HEK293 (cell line): ENCODE results near the gene S100A8.

Experiments
- CTCF ChIA-PET: fragments of 350-600 bp; formaldehyde crosslinking; extraction: SDS; loops from one replicate; lab custom pipeline; 2021; ENCODE audit warnings: antibody characterized with exemption; lab: Yijun Ruan, JAX
- POLR2A ChIA-PET: fragments of 300-600 bp; formaldehyde crosslinking; extraction: SDS; loops from one replicate; lab custom pipeline; 2020; ENCODE audit warnings: antibody characterized with exemption, inconsistent platforms; lab: Yijun Ruan, JAX
- H3K27ac ChIP-seq: fragments of 200-500 bp; sonication (Bioruptor generic); 2 replicates; pipeline ENCODE4 v1.5.1; 2014; ENCODE audit warnings: low read depth, low read length, control low read depth, inconsistent platforms; ENCODE audit errors: extremely low read depth
- H3K36me3 ChIP-seq, 2 experiments: fragments of 200-500 bp in 1 of 2; sonication (Bioruptor generic) in 1 of 2; 1 replicate in 1 of 2; 2 replicates in 1 of 2; pipeline ENCODE4 v1.5.1; 2014 to 2017; ENCODE audit warnings: inconsistent platforms in 2 of 2, low read length in 2 of 2; ENCODE audit not compliant: control insufficient read depth in 2 of 2, insufficient read depth in 1 of 2
- H3K4me1 ChIP-seq: fragments of 200-500 bp; sonication (Bioruptor generic); 2 replicates; pipeline ENCODE4 v1.5.1; 2014; ENCODE audit warnings: mild to moderate bottlenecking, low read length, inconsistent platforms; ENCODE audit not compliant: control insufficient read depth, insufficient read depth
- H3K4me3 ChIP-seq: 2 replicates; pipeline ENCODE4 v1.5.1; 2011; ENCODE audit warnings: low read depth, mild to moderate bottlenecking, control low read depth, low read length, moderate library complexity
- H3K9me3 ChIP-seq: fragments of 200-500 bp; sonication (Bioruptor generic); 2 replicates; pipeline ENCODE4 v1.5.1; 2014; ENCODE audit warnings: low read depth, low read length, inconsistent platforms; ENCODE audit not compliant: control insufficient read depth, insufficient read depth
- KLF7 ChIP-seq: fragments of 450-650 bp; formaldehyde crosslinking; IDR thresholded peaks from 2 replicates; pipeline ENCODE4 v1.5.1; 2016; ENCODE audit warnings: missing biosample characterization, missing genetic modification characterization, borderline replicate concordance
- PRDM10 ChIP-seq: fragments of 450-650 bp; formaldehyde crosslinking; IDR thresholded peaks from 2 replicates; pipeline ENCODE4 v1.5.1; 2016; ENCODE audit warnings: missing biosample characterization, missing genetic modification characterization
- SALL2 ChIP-seq: fragments of 450-650 bp; formaldehyde crosslinking; IDR thresholded peaks from 2 replicates; pipeline ENCODE4 v1.5.0; 2017; ENCODE audit warnings: missing biosample characterization, mild to moderate bottlenecking, missing genetic modification characterization, borderline replicate concordance
- YY2 ChIP-seq: fragments of 450-650 bp; formaldehyde crosslinking; IDR thresholded peaks from 2 replicates; pipeline ENCODE4 v1.5.1; 2016; ENCODE audit warnings: missing biosample characterization, missing genetic modification characterization
- ZBTB1 ChIP-seq: fragments of 450-650 bp; formaldehyde crosslinking; IDR thresholded peaks from 2 replicates; pipeline ENCODE4 v1.5.1; 2016; ENCODE audit warnings: missing biosample characterization, missing genetic modification characterization
- ZBTB11 ChIP-seq: fragments of 450-650 bp; formaldehyde crosslinking; conservative IDR thresholded peaks from 2 replicates; pipeline ENCODE4 v1.5.1; 2016; ENCODE audit warnings: low read depth, missing biosample characterization, missing genetic modification characterization
- ZBTB17 ChIP-seq: fragments of 450-650 bp; formaldehyde crosslinking; IDR thresholded peaks from 2 replicates; pipeline ENCODE4 v1.5.1; 2016; ENCODE audit warnings: missing biosample characterization, missing genetic modification characterization
- ZBTB21 ChIP-seq: fragments of 450-650 bp; formaldehyde crosslinking; IDR thresholded peaks from 2 replicates; pipeline ENCODE4 v1.5.1; 2017; ENCODE audit warnings: missing biosample characterization, missing genetic modification characterization
- ZFP41 ChIP-seq: fragments of 450-650 bp; formaldehyde crosslinking; IDR thresholded peaks from 2 replicates; pipeline ENCODE4 v1.5.1; 2016; ENCODE audit warnings: missing biosample characterization, missing genetic modification characterization, borderline replicate concordance
- ZIC2 ChIP-seq: fragments of 450-650 bp; formaldehyde crosslinking; IDR thresholded peaks from 2 replicates; pipeline ENCODE4 v1.5.1; 2016; ENCODE audit warnings: missing biosample characterization, missing genetic modification characterization
- ZNF221 ChIP-seq: fragments of 450-650 bp; formaldehyde crosslinking; IDR thresholded peaks from 2 replicates; pipeline ENCODE4 v1.5.1; 2017; ENCODE audit warnings: missing biosample characterization, missing genetic modification characterization, borderline replicate concordance
- ZNF510 ChIP-seq: fragments of 450-650 bp; formaldehyde crosslinking; IDR thresholded peaks from 2 replicates; pipeline ENCODE4 v1.5.1; 2018; ENCODE audit warnings: mild to moderate bottlenecking, missing genetic modification characterization, missing biosample characterization; ENCODE audit not compliant: insufficient replicate concordance
- ZNF514 ChIP-seq: fragments of 450-650 bp; formaldehyde crosslinking; IDR thresholded peaks from 2 replicates; pipeline ENCODE4 v1.5.1; 2016; ENCODE audit warnings: missing biosample characterization, missing genetic modification characterization
- ZNF518A ChIP-seq: fragments of 450-650 bp; formaldehyde crosslinking; conservative IDR thresholded peaks from 2 replicates; pipeline ENCODE4 v1.5.1; 2016; ENCODE audit warnings: low read depth, missing biosample characterization, missing genetic modification characterization
- ZNF530 ChIP-seq: fragments of 450-650 bp; formaldehyde crosslinking; IDR thresholded peaks from 2 replicates; pipeline ENCODE4 v1.5.1; 2016; ENCODE audit warnings: low read depth, missing biosample characterization, missing genetic modification characterization
- ZNF600 ChIP-seq: fragments of 450-650 bp; formaldehyde crosslinking; IDR thresholded peaks from 2 replicates; pipeline ENCODE4 v1.5.1; 2016; ENCODE audit warnings: missing biosample characterization, missing genetic modification characterization
- ZNF76 ChIP-seq: fragments of 450-650 bp; formaldehyde crosslinking; IDR thresholded peaks from 2 replicates; pipeline ENCODE4; 2016; ENCODE audit warnings: low read depth, missing biosample characterization, missing genetic modification characterization, borderline replicate concordance
- ZSCAN30 ChIP-seq: fragments of 450-650 bp; IDR thresholded peaks from 2 replicates; pipeline ENCODE4 v1.5.1; 2018; ENCODE audit warnings: missing biosample characterization, mild to moderate bottlenecking, missing genetic modification characterization, moderate library complexity

S100A8 gene

GRCh38 chr1:153350321-153350957, 40.4 kb downstream of the S100A8 start:
- Histone ChIP-seq H3K36me3 (no peaks in the 10 kb centered on the region), H3K4me1 (no peaks in the 10 kb centered on the region), H3K9me3 (no peaks in the 10 kb centered on the region), H3K27ac (no peak overlapping the region), H3K4me3 (no peak overlapping the region)
- ChIA-PET POLR2A (no interaction called here), CTCF (interaction anchor here (0.7 to 11.6 kb wide), 4 partner anchors 135 to 635 kb away, joined by 3 to 259 read pairs (median 10); partner anchors contain the start of gene RAB13)
- no peak for TF ChIP-seq YY2 (tag by site-specific recombination)
- TF ChIP-seq ZSCAN30, result no peak
- no peak for TF ChIP-seq ZNF510 (tag by site-specific recombination)
- no peak for TF ChIP-seq ZNF530 (tag by site-specific recombination)
- TF ChIP-seq ZNF76 (tag by site-specific recombination), result no peak
- no peak for TF ChIP-seq ZBTB21
- no peak for TF ChIP-seq ZBTB11 (tag by site-specific recombination)
- no peak for TF ChIP-seq KLF7 (tag by site-specific recombination)
- TF ChIP-seq ZFP41 (tag by site-specific recombination), result no peak
- TF ChIP-seq ZNF221 (tag by site-specific recombination), result no peak

DNA sequence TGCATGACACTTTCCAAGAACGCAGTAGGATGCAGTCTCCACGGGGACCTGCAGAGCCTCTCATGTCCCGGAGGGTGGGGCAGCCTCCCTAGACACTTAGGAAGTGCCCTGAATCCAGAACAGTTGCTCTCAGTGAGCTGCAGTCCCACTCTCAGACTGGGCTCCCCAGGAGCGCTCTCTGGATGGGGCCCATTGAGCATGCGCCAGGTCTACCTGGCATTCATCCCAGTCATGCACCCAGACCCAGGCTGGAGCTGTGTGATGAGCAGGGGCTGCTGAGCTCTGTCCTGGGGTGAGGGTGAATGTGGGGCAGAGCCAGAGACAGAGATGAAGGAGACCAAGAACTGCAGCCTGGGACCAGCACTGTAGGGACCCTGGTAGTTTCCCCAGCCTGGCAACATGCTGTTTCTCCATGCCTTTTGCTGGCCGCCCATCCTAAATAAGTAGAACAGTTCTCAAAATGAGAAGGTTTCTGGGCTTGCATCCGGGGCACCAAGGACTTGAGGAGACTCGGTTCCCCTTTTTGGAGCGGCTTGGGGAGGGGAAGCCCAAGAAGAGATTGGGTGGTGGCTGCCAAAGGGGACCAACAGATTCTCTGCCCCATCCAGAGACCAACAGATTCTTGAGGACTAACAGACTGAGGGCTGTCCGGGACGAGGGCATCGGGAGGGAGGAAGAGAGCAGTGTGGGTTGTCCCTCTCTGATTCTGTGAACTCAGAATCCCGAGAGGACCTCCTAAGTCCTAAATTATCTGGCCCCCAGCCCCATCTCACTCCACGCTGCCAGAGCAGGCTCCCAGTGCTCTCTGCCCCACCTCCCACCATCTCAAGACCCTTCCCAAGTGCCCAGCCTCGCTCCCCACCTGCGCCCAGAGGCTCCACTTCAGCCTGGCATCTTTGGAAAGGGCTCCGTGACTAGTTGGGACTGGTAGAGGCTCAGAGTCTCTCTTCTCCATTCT, 41.2 kb downstream of the S100A8 start:
- no peaks in the 10 kb centered on the region for H3K36me3 ChIP-seq
- CTCF ChIA-PET, result interaction anchor here (0.8 to 11.6 kb wide), 2 partner anchors 12 to 146 kb away, joined by 3 to 259 read pairs; no protein-coding TSS in a partner anchor
- no peaks in the 10 kb centered on the region for H3K4me1 ChIP-seq
- POLR2A ChIA-PET, result no interaction called here
- no peak overlapping the region for H3K27ac ChIP-seq
- no peak overlapping the region for H3K4me3 ChIP-seq
- no peaks in the 10 kb centered on the region for H3K9me3 ChIP-seq
- TF ChIP-seq PRDM10 (tag by site-specific recombination), result no peak
- TF ChIP-seq ZNF514 (tag by site-specific recombination), result no peak
- TF ChIP-seq ZBTB21, result no peak
- TF ChIP-seq SALL2 (tag by site-specific recombination), result no peak
- TF ChIP-seq ZBTB1 (tag by site-specific recombination), result no peak
- TF ChIP-seq ZIC2 (tag by site-specific recombination), result peak; percentile 67
- no peak for TF ChIP-seq ZNF518A
- 0 out of 2 replicates have a peak, but pooled peaks have one; percentile 33 for TF ChIP-seq ZNF600 (tag by site-specific recombination)
- peak; percentile 15; the same call in 1 of the 2 replicates for TF ChIP-seq ZBTB17 (tag by site-specific recombination)
